Measurements from ENCODE around the gene FRMD6.
A peak's percentile ranks its signal among the peaks of the same experiment; 100 is the strongest.

FRMD6 gene

GRCh38 chr14:51715742-51716141, 64.0 kb downstream of the FRMD6 start:
- ATAC-seq = no peak
- H3K27ac Mint-ChIP-seq = no peak overlapping the region
- no peak for DNase-seq (ENCODE audit: low spot score in 2 of 2)
- no peak overlapping the region for H3K4me3 Mint-ChIP-seq
- H3K9me3 Mint-ChIP-seq = no peaks in the 10 kb centered on the region
- H3K36me3 Mint-ChIP-seq = no peaks in the 10 kb centered on the region
- no peaks in the 10 kb centered on the region for H3K4me1 Mint-ChIP-seq

GRCh38 chr14:51716610-51717009, 64.9 kb downstream of the FRMD6 start:
- Mint-ChIP-seq H3K27ac (no peak overlapping the region), H3K9me3 (no peaks in the 10 kb centered on the region), H3K4me3 (no peak overlapping the region), H3K36me3 (no peaks in the 10 kb centered on the region), H3K4me1 (no peaks in the 10 kb centered on the region)
- peak; percentile 26 for ATAC-seq
- no peak for DNase-seq (ENCODE audit: low spot score in 2 of 2)

- H3K27ac Mint-ChIP-seq = no peak overlapping the region
- H3K4me1 Mint-ChIP-seq = no peaks in the 10 kb centered on the region
Observed at GRCh38 chr14:51717766-51718165, 66.1 kb downstream of the FRMD6 start.

GRCh38 chr14:51719955-51720354, 68.2 kb downstream of the FRMD6 start:
- Mint-ChIP-seq H3K9me3 (no peaks in the 10 kb centered on the region), H3K4me1 (no peaks in the 10 kb centered on the region), H3K27ac (no peak overlapping the region), H3K4me3 (no peak overlapping the region), H3K36me3 (no peaks in the 10 kb centered on the region)
- ATAC-seq (no peak), DNase-seq (ENCODE audit: low spot score in 2 of 2) (no peak)

More at GRCh38 chr14:51717766-51718165, 66.1 kb downstream of the FRMD6 start:
- DNase-seq (ENCODE audit: low spot score in 2 of 2) (no peak), ATAC-seq (no peak)
- Mint-ChIP-seq H3K4me3 (no peak overlapping the region), H3K36me3 (no peaks in the 10 kb centered on the region), H3K9me3 (no peaks in the 10 kb centered on the region)

- no peak for DNase-seq (ENCODE audit: low spot score in 2 of 2)
- ATAC-seq = no peak
- Mint-ChIP-seq H3K4me3 (no peak overlapping the region), H3K9me3 (no peaks in the 10 kb centered on the region), H3K36me3 (no peaks in the 10 kb centered on the region), H3K4me1 (no peaks in the 10 kb centered on the region), H3K27ac (no peak overlapping the region)
Observed at GRCh38 chr14:51723990-51724389, 72.3 kb downstream of the FRMD6 start.

- DNase-seq (ENCODE audit: low spot score in 2 of 2) (no peak), ATAC-seq (no peak)
- Mint-ChIP-seq H3K4me3 (no peak overlapping the region), H3K27ac (no peak overlapping the region), H3K36me3 (no peaks in the 10 kb centered on the region), H3K9me3 (no peaks in the 10 kb centered on the region), H3K4me1 (no peaks in the 10 kb centered on the region)
Observed at GRCh38 chr14:51724650-51725049, 72.9 kb downstream of the FRMD6 start.

GRCh38 chr14:51725061-51725460, 73.4 kb downstream of the FRMD6 start:
- ATAC-seq (no peak), DNase-seq (ENCODE audit: low spot score in 2 of 2) (no peak)
- no peak overlapping the region for H3K27ac Mint-ChIP-seq
- H3K4me1 Mint-ChIP-seq = no peaks in the 10 kb centered on the region
- no peaks in the 10 kb centered on the region for H3K36me3 Mint-ChIP-seq
- H3K4me3 Mint-ChIP-seq = no peak overlapping the region
- no peaks in the 10 kb centered on the region for H3K9me3 Mint-ChIP-seq

- ATAC-seq (no peak), DNase-seq (ENCODE audit: low spot score in 2 of 2) (no peak)
- H3K27ac Mint-ChIP-seq = no peak overlapping the region
- no peaks in the 10 kb centered on the region for H3K36me3 Mint-ChIP-seq
- H3K4me3 Mint-ChIP-seq = no peak overlapping the region
- no peaks in the 10 kb centered on the region for H3K4me1 Mint-ChIP-seq
- no peaks in the 10 kb centered on the region for H3K9me3 Mint-ChIP-seq
Observed at GRCh38 chr14:51726166-51726899, 74.6 kb downstream of the FRMD6 start.

- DNase-seq (ENCODE audit: low spot score in 2 of 2) = no peak
- ATAC-seq = no peak
- no peak overlapping the region for H3K27ac Mint-ChIP-seq
- H3K9me3 Mint-ChIP-seq = no peaks in the 10 kb centered on the region
- no peak overlapping the region for H3K4me3 Mint-ChIP-seq
- no peaks in the 10 kb centered on the region for H3K4me1 Mint-ChIP-seq
- H3K36me3 Mint-ChIP-seq = no peaks in the 10 kb centered on the region
Observed at GRCh38 chr14:51727526-51727925, 75.8 kb downstream of the FRMD6 start.

- no peaks in the 10 kb centered on the region for H3K36me3 Mint-ChIP-seq
- DNase-seq (ENCODE audit: low spot score in 2 of 2) = no peak
- H3K4me1 Mint-ChIP-seq = no peaks in the 10 kb centered on the region
- no peak overlapping the region for H3K4me3 Mint-ChIP-seq
- H3K9me3 Mint-ChIP-seq = no peaks in the 10 kb centered on the region
- H3K27ac Mint-ChIP-seq = no peak overlapping the region
- ATAC-seq = no peak
Observed at GRCh38 chr14:51730098-51730497, 78.4 kb downstream of the FRMD6 start.

GRCh38 chr14:51730684-51731083, 79.0 kb downstream of the FRMD6 start:
- Mint-ChIP-seq H3K36me3 (no peaks in the 10 kb centered on the region), H3K27ac (no peak overlapping the region), H3K4me1 (no peaks in the 10 kb centered on the region), H3K9me3 (no peaks in the 10 kb centered on the region), H3K4me3 (no peak overlapping the region)
- no peak for ATAC-seq
- no peak for DNase-seq (ENCODE audit: low spot score in 2 of 2)

- no peak overlapping the region for H3K27ac Mint-ChIP-seq
- no peaks in the 10 kb centered on the region for H3K9me3 Mint-ChIP-seq
- DNase-seq (ENCODE audit: low spot score in 2 of 2) (no peak), ATAC-seq (no peak)
- no peak overlapping the region for H3K4me3 Mint-ChIP-seq
- H3K4me1 Mint-ChIP-seq = no peaks in the 10 kb centered on the region
- no peaks in the 10 kb centered on the region for H3K36me3 Mint-ChIP-seq
Observed at GRCh38 chr14:51732494-51733112, 80.9 kb downstream of the FRMD6 start.

- no peak for DNase-seq (ENCODE audit: low spot score in 2 of 2)
- no peak overlapping the region for H3K27ac Mint-ChIP-seq
- H3K36me3 Mint-ChIP-seq = no peaks in the 10 kb centered on the region
- no peaks in the 10 kb centered on the region for H3K4me1 Mint-ChIP-seq
- no peak overlapping the region for H3K4me3 Mint-ChIP-seq
- no peaks in the 10 kb centered on the region for H3K9me3 Mint-ChIP-seq
- ATAC-seq = no peak
Observed at GRCh38 chr14:51733147-51733546, 81.4 kb downstream of the FRMD6 start.

- DNase-seq (ENCODE audit: low spot score in 2 of 2) (no peak), ATAC-seq (no peak)
- no peak overlapping the region for H3K4me3 Mint-ChIP-seq
- H3K4me1 Mint-ChIP-seq = no peaks in the 10 kb centered on the region
- H3K27ac Mint-ChIP-seq = no peak overlapping the region
- H3K36me3 Mint-ChIP-seq = no peaks in the 10 kb centered on the region
- H3K9me3 Mint-ChIP-seq = no peaks in the 10 kb centered on the region
Observed at GRCh38 chr14:51735851-51736250, 84.1 kb downstream of the FRMD6 start.

GRCh38 chr14:51738754-51739153, 87.0 kb downstream of the FRMD6 start:
- no peaks in the 10 kb centered on the region for H3K36me3 Mint-ChIP-seq
- no peaks in the 10 kb centered on the region for H3K4me1 Mint-ChIP-seq
- no peak overlapping the region for H3K27ac Mint-ChIP-seq
- H3K9me3 Mint-ChIP-seq = no peaks in the 10 kb centered on the region
- no peak for ATAC-seq
- H3K4me3 Mint-ChIP-seq = no peak overlapping the region
- no peak for DNase-seq (ENCODE audit: low spot score in 2 of 2)

GRCh38 chr14:51743588-51744000, 91.9 kb downstream of the FRMD6 start:
- Mint-ChIP-seq H3K36me3 (no peaks in the 10 kb centered on the region), H3K9me3 (no peaks in the 10 kb centered on the region), H3K4me1 (no peaks in the 10 kb centered on the region), H3K27ac (no peak overlapping the region), H3K4me3 (no peak overlapping the region)
- DNase-seq (ENCODE audit: low spot score in 2 of 2) (peak in 1 of 2 donors; percentile 61), ATAC-seq (peak; percentile 61)

Data from stimulated activated effector memory CD8-positive, alpha-beta T cell treated with anti-CD3 and anti-CD28 coated beads, Interleukin-12 subunit alpha, Interleukin-12 subunit beta, amount 100 ng/mL, for 72 hours (primary cell).